WTC11 (cell line): Measurements from ENCODE around the gene MTF1. TPM values are rescaled to one million over a fixed set of nuclear protein-coding genes. Genes with fewer than 3 reads are reported as not detected.

ENCODE experiments used
- ATF1 ChIP-seq: sonication (generic); formaldehyde crosslinking; IDR thresholded peaks from 2 replicates; pipeline ENCODE4 v1.8.1; 2023; ENCODE audit warnings: mild to moderate bottlenecking, moderate library complexity, missing genetic modification reagents
- CBFB ChIP-seq: sonication (generic); formaldehyde crosslinking; IDR thresholded peaks from 2 replicates; pipeline ENCODE4 v1.8.1; 2022; ENCODE audit warnings: mild to moderate bottlenecking, low read depth, missing genetic modification reagents
- ELF4 ChIP-seq: sonication (generic); formaldehyde crosslinking; IDR thresholded peaks from 2 replicates; pipeline ENCODE4 v1.8.1; 2022; ENCODE audit warnings: low read depth, mild to moderate bottlenecking, moderate library complexity, missing genetic modification reagents
- EMX1 ChIP-seq: fragments of 250-450 bp; sonication (Bioruptor Pico); IDR thresholded peaks from 2 replicates; pipeline ENCODE4 v1.8.0; 2021; ENCODE audit warnings: mild to moderate bottlenecking
- FOXK1 ChIP-seq: sonication (generic); formaldehyde crosslinking; IDR thresholded peaks from 2 replicates; pipeline ENCODE4 v1.8.0; 2022; ENCODE audit warnings: mild to moderate bottlenecking, moderate library complexity, missing genetic modification reagents
- FOXP1 ChIP-seq: sonication (generic); formaldehyde crosslinking; IDR thresholded peaks from 2 replicates; pipeline ENCODE4 v1.8.0; 2022; ENCODE audit warnings: missing genetic modification reagents, mild to moderate bottlenecking, moderate library complexity, borderline replicate concordance
- GRHL2 ChIP-seq: fragments of 250-450 bp; sonication (Bioruptor Pico); IDR thresholded peaks from 2 replicates; pipeline ENCODE4 v1.8.0; 2022; ENCODE audit warnings: mild to moderate bottlenecking, moderate library complexity; ENCODE audit not compliant: insufficient replicate concordance, severe bottlenecking
- HMGA2 ChIP-seq: fragments of 250-450 bp; sonication (Bioruptor Pico); IDR thresholded peaks from 2 replicates; pipeline ENCODE4 v1.4.0; 2021; ENCODE audit warnings: mild to moderate bottlenecking, moderate library complexity
- JUN ChIP-seq: sonication (generic); formaldehyde crosslinking; IDR thresholded peaks from 2 replicates; pipeline ENCODE4 v1.8.0; 2023; ENCODE audit warnings: mild to moderate bottlenecking, missing genetic modification reagents
- KAT7 ChIP-seq: sonication (generic); formaldehyde crosslinking; IDR thresholded peaks from 2 replicates; pipeline ENCODE4 v1.8.1; 2023; ENCODE audit warnings: missing genetic modification reagents, mild to moderate bottlenecking, borderline replicate concordance
- OVOL2 ChIP-seq: fragments of 250-450 bp; sonication (Bioruptor Pico); IDR thresholded peaks from 2 replicates; pipeline ENCODE4 v1.9.0; 2021; ENCODE audit warnings: mild to moderate bottlenecking, borderline replicate concordance
- SMAD3 ChIP-seq: sonication (generic); formaldehyde crosslinking; IDR thresholded peaks from 2 replicates; pipeline ENCODE4 v1.8.0; 2022; ENCODE audit warnings: missing genetic modification reagents, mild to moderate bottlenecking, borderline replicate concordance
- TCF7 ChIP-seq: sonication (generic); formaldehyde crosslinking; IDR thresholded peaks from 2 replicates; pipeline ENCODE4 v1.8.0; 2022; ENCODE audit warnings: mild to moderate bottlenecking, low read depth, missing genetic modification reagents, moderate library complexity
- ZNF232 ChIP-seq: sonication (generic); formaldehyde crosslinking; IDR thresholded peaks from 2 replicates; pipeline ENCODE4 v1.8.0; 2022; ENCODE audit warnings: mild to moderate bottlenecking, missing genetic modification reagents
- ZNF317 ChIP-seq: sonication (generic); formaldehyde crosslinking; IDR thresholded peaks from 2 replicates; pipeline ENCODE4 v1.8.1; 2023; ENCODE audit warnings: low read depth, mild to moderate bottlenecking, moderate library complexity, missing genetic modification reagents, borderline replicate concordance
- ZNF416 ChIP-seq: fragments of 250-450 bp; sonication (Bioruptor Pico); IDR thresholded peaks from 2 replicates; pipeline ENCODE4 v1.9.0; 2021; ENCODE audit warnings: mild to moderate bottlenecking, inconsistent platforms
- ZNF671 ChIP-seq: fragments of 250-450 bp; sonication (Bioruptor Pico); IDR thresholded peaks from 2 replicates; pipeline ENCODE4 v1.8.0; 2021; ENCODE audit warnings: mild to moderate bottlenecking
- total RNA-seq: library from RNA; stranded (reverse); gene quantifications from 3 replicates; pipeline ENCODE4 v1.2.3, GENCODE V29; 2021
- TF ChIP-seq, protein P1 (sequence below): sonication (generic); formaldehyde crosslinking; IDR thresholded peaks from 2 replicates; pipeline ENCODE4 v1.8.1; 2022; ENCODE audit warnings: mild to moderate bottlenecking, missing genetic modification reagents, moderate library complexity, borderline replicate concordance
- TF ChIP-seq, protein P2 (sequence below): sonication (generic); formaldehyde crosslinking; IDR thresholded peaks from 2 replicates; pipeline ENCODE4 v1.8.0; 2022; ENCODE audit warnings: mild to moderate bottlenecking, missing genetic modification reagents
- TF ChIP-seq, protein P3 (sequence below): sonication (generic); formaldehyde crosslinking; IDR thresholded peaks from 2 replicates; pipeline ENCODE4 v1.8.1; 2023; ENCODE audit warnings: mild to moderate bottlenecking, missing genetic modification reagents, moderate library complexity
- TF ChIP-seq, protein P4 (sequence below): sonication (generic); formaldehyde crosslinking; conservative IDR thresholded peaks from 2 replicates; pipeline ENCODE4 v1.8.1; 2022; ENCODE audit warnings: mild to moderate bottlenecking, missing genetic modification reagents
- TF ChIP-seq, protein P5 (sequence below): fragments of 250-450 bp; sonication (Bioruptor Pico); IDR thresholded peaks from 2 replicates; pipeline ENCODE4 v1.9.0; 2021; ENCODE audit warnings: moderate library complexity, mild to moderate bottlenecking, inconsistent platforms, borderline replicate concordance
- TF ChIP-seq, protein P6 (sequence below): fragments of 250-450 bp; sonication (Bioruptor Pico); IDR thresholded peaks from 2 replicates; pipeline ENCODE4 v1.9.0; 2021; ENCODE audit warnings: mild to moderate bottlenecking
- TF ChIP-seq, protein P7 (sequence below): sonication (generic); formaldehyde crosslinking; IDR thresholded peaks from 2 replicates; pipeline ENCODE4 v1.8.0; 2022; ENCODE audit warnings: mild to moderate bottlenecking, missing genetic modification reagents
- TF ChIP-seq, protein P8 (sequence below): sonication (generic); formaldehyde crosslinking; conservative IDR thresholded peaks from 2 replicates; pipeline ENCODE4 v1.8.1; 2023; ENCODE audit warnings: mild to moderate bottlenecking, low read depth, missing genetic modification reagents, moderate library complexity
- TF ChIP-seq, protein P9 (sequence below): sonication (generic); formaldehyde crosslinking; IDR thresholded peaks from 2 replicates; pipeline ENCODE4 v1.8.1; 2023; ENCODE audit warnings: mild to moderate bottlenecking, missing genetic modification reagents, moderate library complexity
- TF ChIP-seq, protein P10 (sequence below): fragments of 250-450 bp; sonication (Bioruptor Pico); conservative IDR thresholded peaks from 2 replicates; pipeline ENCODE4 v1.9.0; 2021; ENCODE audit warnings: mild to moderate bottlenecking

Gene MTF1
- total RNA-seq, 1 experiment from 2014 or later, result 12.2 TPM

DNA sequence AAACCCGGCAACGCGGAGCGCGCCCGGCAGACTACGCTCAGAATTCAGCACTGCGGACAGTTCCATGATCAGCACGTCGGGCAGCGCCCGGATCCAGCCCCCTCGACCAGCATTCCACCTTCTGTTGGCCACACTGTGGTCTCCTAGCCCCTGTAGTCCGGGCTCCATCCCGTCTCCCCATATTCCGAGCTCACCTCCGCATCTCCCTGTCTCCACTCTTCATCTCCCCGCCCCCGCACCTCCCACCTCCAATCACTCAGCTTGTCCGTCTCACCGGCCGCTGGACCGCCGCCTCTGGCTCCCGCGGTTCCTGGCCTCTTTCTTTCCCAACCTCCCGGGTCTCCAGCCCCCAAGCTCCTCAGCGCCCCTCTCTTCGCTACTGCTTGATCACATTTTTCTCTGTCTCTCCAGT, 95.0 kb downstream of the MTF1 start (continued):
- TF ChIP-seq, protein P1, sequence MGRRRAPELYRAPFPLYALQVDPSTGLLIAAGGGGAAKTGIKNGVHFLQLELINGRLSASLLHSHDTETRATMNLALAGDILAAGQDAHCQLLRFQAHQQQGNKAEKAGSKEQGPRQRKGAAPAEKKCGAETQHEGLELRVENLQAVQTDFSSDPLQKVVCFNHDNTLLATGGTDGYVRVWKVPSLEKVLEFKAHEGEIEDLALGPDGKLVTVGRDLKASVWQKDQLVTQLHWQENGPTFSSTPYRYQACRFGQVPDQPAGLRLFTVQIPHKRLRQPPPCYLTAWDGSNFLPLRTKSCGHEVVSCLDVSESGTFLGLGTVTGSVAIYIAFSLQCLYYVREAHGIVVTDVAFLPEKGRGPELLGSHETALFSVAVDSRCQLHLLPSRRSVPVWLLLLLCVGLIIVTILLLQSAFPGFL (CRISPR knock-in tag), result peak; percentile 99
- TF ChIP-seq, protein P2, sequence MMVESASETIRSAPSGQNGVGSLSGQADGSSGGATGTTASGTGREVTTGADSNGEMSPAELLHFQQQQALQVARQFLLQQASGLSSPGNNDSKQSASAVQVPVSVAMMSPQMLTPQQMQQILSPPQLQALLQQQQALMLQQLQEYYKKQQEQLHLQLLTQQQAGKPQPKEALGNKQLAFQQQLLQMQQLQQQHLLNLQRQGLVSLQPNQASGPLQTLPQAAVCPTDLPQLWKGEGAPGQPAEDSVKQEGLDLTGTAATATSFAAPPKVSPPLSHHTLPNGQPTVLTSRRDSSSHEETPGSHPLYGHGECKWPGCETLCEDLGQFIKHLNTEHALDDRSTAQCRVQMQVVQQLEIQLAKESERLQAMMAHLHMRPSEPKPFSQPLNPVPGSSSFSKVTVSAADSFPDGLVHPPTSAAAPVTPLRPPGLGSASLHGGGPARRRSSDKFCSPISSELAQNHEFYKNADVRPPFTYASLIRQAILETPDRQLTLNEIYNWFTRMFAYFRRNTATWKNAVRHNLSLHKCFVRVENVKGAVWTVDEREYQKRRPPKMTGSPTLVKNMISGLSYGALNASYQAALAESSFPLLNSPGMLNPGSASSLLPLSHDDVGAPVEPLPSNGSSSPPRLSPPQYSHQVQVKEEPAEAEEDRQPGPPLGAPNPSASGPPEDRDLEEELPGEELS (CRISPR knock-in tag), result peak; percentile 100
- TF ChIP-seq, protein P3, sequence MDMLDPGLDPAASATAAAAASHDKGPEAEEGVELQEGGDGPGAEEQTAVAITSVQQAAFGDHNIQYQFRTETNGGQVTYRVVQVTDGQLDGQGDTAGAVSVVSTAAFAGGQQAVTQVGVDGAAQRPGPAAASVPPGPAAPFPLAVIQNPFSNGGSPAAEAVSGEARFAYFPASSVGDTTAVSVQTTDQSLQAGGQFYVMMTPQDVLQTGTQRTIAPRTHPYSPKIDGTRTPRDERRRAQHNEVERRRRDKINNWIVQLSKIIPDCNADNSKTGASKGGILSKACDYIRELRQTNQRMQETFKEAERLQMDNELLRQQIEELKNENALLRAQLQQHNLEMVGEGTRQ (CRISPR knock-in tag), result peak; percentile 62
- TF ChIP-seq, protein P4, sequence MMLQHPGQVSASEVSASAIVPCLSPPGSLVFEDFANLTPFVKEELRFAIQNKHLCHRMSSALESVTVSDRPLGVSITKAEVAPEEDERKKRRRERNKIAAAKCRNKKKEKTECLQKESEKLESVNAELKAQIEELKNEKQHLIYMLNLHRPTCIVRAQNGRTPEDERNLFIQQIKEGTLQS (CRISPR knock-in tag), result peak; percentile 87
- TF ChIP-seq ZNF317 (CRISPR knock-in tag) (peak; percentile 82), SMAD3 (CRISPR knock-in tag) (peak; percentile 97), ZNF671 (CRISPR knock-in tag) (no peak), ZNF232 (peak; percentile 98), TCF7 (peak; percentile 98), KAT7 (peak; percentile 100), EMX1 (no peak; the same call in 1 of the 2 replicates), ELF4 (CRISPR knock-in tag) (peak; percentile 96), FOXP1 (CRISPR knock-in tag) (peak; percentile 99), GRHL2 (no peak), FOXK1 (CRISPR knock-in tag) (peak; percentile 98), ZNF416 (peak; percentile 87; the same call in 1 of the 2 replicates), JUN (CRISPR knock-in tag) (peak; percentile 100), HMGA2 (CRISPR knock-in tag) (no peak), CBFB (CRISPR knock-in tag) (peak; percentile 97), OVOL2 (CRISPR knock-in tag) (no peak), ATF1 (CRISPR knock-in tag) (peak; percentile 89)
- TF ChIP-seq, protein P5, sequence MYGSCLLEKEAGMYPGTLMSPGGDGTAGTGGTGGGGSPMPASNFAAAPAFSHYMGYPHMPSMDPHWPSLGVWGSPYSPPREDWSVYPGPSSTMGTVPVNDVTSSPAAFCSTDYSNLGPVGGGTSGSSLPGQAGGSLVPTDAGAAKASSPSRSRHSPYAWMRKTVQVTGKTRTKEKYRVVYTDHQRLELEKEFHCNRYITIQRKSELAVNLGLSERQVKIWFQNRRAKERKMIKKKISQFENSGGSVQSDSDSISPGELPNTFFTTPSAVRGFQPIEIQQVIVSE, result no peak
- TF ChIP-seq, protein P6, sequence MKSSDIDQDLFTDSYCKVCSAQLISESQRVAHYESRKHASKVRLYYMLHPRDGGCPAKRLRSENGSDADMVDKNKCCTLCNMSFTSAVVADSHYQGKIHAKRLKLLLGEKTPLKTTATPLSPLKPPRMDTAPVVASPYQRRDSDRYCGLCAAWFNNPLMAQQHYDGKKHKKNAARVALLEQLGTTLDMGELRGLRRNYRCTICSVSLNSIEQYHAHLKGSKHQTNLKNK (CRISPR knock-in tag), result no peak
- TF ChIP-seq, protein P7, sequence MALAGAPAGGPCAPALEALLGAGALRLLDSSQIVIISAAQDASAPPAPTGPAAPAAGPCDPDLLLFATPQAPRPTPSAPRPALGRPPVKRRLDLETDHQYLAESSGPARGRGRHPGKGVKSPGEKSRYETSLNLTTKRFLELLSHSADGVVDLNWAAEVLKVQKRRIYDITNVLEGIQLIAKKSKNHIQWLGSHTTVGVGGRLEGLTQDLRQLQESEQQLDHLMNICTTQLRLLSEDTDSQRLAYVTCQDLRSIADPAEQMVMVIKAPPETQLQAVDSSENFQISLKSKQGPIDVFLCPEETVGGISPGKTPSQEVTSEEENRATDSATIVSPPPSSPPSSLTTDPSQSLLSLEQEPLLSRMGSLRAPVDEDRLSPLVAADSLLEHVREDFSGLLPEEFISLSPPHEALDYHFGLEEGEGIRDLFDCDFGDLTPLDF (CRISPR knock-in tag), result peak; percentile 97
- TF ChIP-seq, protein P8, sequence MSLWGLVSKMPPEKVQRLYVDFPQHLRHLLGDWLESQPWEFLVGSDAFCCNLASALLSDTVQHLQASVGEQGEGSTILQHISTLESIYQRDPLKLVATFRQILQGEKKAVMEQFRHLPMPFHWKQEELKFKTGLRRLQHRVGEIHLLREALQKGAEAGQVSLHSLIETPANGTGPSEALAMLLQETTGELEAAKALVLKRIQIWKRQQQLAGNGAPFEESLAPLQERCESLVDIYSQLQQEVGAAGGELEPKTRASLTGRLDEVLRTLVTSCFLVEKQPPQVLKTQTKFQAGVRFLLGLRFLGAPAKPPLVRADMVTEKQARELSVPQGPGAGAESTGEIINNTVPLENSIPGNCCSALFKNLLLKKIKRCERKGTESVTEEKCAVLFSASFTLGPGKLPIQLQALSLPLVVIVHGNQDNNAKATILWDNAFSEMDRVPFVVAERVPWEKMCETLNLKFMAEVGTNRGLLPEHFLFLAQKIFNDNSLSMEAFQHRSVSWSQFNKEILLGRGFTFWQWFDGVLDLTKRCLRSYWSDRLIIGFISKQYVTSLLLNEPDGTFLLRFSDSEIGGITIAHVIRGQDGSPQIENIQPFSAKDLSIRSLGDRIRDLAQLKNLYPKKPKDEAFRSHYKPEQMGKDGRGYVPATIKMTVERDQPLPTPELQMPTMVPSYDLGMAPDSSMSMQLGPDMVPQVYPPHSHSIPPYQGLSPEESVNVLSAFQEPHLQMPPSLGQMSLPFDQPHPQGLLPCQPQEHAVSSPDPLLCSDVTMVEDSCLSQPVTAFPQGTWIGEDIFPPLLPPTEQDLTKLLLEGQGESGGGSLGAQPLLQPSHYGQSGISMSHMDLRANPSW (CRISPR knock-in tag), result peak; percentile 83; the same call in 1 of the 2 replicates
- TF ChIP-seq, protein P9, sequence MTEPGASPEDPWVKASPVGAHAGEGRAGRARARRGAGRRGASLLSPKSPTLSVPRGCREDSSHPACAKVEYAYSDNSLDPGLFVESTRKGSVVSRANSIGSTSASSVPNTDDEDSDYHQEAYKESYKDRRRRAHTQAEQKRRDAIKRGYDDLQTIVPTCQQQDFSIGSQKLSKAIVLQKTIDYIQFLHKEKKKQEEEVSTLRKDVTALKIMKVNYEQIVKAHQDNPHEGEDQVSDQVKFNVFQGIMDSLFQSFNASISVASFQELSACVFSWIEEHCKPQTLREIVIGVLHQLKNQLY, result peak; percentile 94; the same call in 1 of the 2 replicates
- TF ChIP-seq, protein P10, sequence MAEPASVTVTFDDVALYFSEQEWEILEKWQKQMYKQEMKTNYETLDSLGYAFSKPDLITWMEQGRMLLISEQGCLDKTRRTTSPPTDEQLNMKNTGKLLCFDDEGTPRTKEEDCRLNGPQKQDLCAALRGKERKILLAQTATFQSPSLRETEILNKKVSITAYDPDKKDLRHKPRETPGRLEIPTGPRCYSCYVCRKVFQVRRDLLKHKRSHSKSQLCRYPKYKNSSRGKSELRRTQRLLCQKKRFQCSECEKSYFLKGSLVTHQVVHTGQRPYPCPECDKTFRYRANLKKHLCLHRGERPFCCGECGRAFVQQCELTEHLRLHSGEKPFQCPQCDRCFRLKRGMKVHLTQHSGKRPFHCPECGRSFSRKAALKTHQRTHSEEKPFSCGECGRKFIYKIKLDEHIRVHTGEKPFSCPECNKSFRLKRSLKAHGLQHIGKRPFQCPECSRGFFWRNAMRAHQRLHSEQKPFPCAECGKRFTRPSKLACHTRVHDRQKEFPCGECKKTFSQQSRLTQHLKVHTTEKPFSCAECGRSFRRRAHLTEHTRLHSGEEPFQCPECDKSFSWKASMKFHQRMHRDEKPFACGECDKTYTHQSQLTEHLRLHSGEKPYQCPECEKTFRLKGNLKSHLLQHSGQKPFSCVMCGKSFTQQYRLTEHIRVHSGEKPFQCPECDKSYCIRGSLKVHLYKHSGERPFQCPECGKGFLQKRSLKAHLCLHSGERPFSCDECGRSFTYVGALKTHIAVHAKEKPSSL, result no peak; the same call in 1 of the 2 replicates
